Lung (tissue), 12 donors: ENCODE measurements around the gene SLC44A4. TPM values are rescaled to one million over a fixed set of nuclear protein-coding genes. Genes with fewer than 3 reads are reported as not detected.

Source experiments
- ATAC-seq: fragments of 200-7000 bp; cut with Tn5 transposase; one replicate; pipeline ENCODE4 v1.9.1; 2020; ENCODE audit warnings: moderate number of reproducible peaks; ENCODE audit not compliant: insufficient read depth, low FRiP score
- DNase-seq, 3 donors: peaks; one replicate each; pipeline ENCODE4 v3.0.0-alpha.2; 2013 to 2017
- H3K27ac ChIP-seq, 2 donors: one replicate each; pipeline ENCODE4 v1.5.1; 2013; ENCODE audit warnings: mild to moderate bottlenecking in 2 of 2, moderate library complexity in 2 of 2, control low read depth in 1 of 2, inconsistent platforms in 1 of 2, low read depth in 1 of 2, low read length in 1 of 2
- H3K27me3 ChIP-seq, 3 donors: one replicate each; pipeline ENCODE4 v1.5.1; 2013; ENCODE audit warnings: low read length in 2 of 3; ENCODE audit not compliant: control insufficient read depth in 3 of 3, insufficient read depth in 3 of 3
- H3K36me3 ChIP-seq, 4 donors: one replicate each; pipeline ENCODE4 v1.5.1; 2013; ENCODE audit warnings: low read length in 4 of 4, mild to moderate bottlenecking in 1 of 4, moderate library complexity in 1 of 4; ENCODE audit not compliant: control insufficient read depth in 4 of 4, insufficient read depth in 4 of 4
- H3K4me1 ChIP-seq, 5 donors: one replicate each; pipeline ENCODE4 v1.5.1; 2013; ENCODE audit warnings: low read length in 5 of 5, mild to moderate bottlenecking in 2 of 5, moderate library complexity in 1 of 5; ENCODE audit not compliant: control insufficient read depth in 5 of 5, insufficient read depth in 5 of 5
- H3K4me3 ChIP-seq: one replicate; pipeline ENCODE4 v1.5.1; 2013; ENCODE audit warnings: mild to moderate bottlenecking, control low read depth, moderate library complexity
- H3K9ac ChIP-seq, 2 donors: one replicate each; pipeline ENCODE4 v1.5.1; 2013; ENCODE audit warnings: low read length in 2 of 2, control low read depth in 1 of 2; ENCODE audit not compliant: insufficient read depth in 1 of 2
- H3K9me3 ChIP-seq, 4 donors: one replicate each; pipeline ENCODE4 v1.5.1; 2013; ENCODE audit warnings: low read length in 3 of 4, mild to moderate bottlenecking in 1 of 4, moderate library complexity in 1 of 4; ENCODE audit not compliant: control insufficient read depth in 4 of 4, insufficient read depth in 3 of 4
- WGBS, 2 donors: extraction: QIAGEN DNeasy Blood & Tissue Kit; methylation state at CpG; one replicate each; pipeline ENCODE4 v1.1.7; 2013; 5-methylcytosine and 5-hydroxymethylcytosine counted together
- polyA plus RNA-seq, 2 donors: library from polyadenylated mRNA; stranded (reverse); fragments of 200-250 nt; gene quantifications; one replicate each; pipeline ENCODE4 v1.2.1, GENCODE V29; 2013
- total RNA-seq, 2 donors: library from RNA; depleted of rRNA in 1 of 2; stranded (reverse); fragments of >200 nt in 1 of 2; gene quantifications; one replicate each; pipeline ENCODE4 v1.2.1, GENCODE V29; 2014 to 2021
- TF ChIP-seq, protein P1 (sequence below): IDR thresholded peaks from 2 replicates; pipeline ENCODE4 v1.5.1; 2012; ENCODE audit warnings: mild to moderate bottlenecking; ENCODE audit errors: control extremely low read depth, extremely low read depth
- donor health status: control.
- donor health status: control.
- donor health status: Bipolar disorder and iron deficiency.
- donor health status: healthy.
- donor health status: DM: yes; HTN: yes; CAD: no.

The SLC44A4 gene
- total and polyA plus RNA-seq, 4 donors, result 22.2 to 121 (median 49.7) TPM

- 90 to 93% methylated on average over 9 of the region's 9 CpGs for WGBS, 2 donors
These were observed 2.5 kb upstream of the SLC44A4 start for GRCh38 chr6:31881136-31881859.

GRCh38 chr6:31880616-31881015 lies 1.8 kb upstream of the SLC44A4 start:
- TF ChIP-seq, protein P1, sequence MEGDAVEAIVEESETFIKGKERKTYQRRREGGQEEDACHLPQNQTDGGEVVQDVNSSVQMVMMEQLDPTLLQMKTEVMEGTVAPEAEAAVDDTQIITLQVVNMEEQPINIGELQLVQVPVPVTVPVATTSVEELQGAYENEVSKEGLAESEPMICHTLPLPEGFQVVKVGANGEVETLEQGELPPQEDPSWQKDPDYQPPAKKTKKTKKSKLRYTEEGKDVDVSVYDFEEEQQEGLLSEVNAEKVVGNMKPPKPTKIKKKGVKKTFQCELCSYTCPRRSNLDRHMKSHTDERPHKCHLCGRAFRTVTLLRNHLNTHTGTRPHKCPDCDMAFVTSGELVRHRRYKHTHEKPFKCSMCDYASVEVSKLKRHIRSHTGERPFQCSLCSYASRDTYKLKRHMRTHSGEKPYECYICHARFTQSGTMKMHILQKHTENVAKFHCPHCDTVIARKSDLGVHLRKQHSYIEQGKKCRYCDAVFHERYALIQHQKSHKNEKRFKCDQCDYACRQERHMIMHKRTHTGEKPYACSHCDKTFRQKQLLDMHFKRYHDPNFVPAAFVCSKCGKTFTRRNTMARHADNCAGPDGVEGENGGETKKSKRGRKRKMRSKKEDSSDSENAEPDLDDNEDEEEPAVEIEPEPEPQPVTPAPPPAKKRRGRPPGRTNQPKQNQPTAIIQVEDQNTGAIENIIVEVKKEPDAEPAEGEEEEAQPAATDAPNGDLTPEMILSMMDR, result no peak
- H3K4me3 ChIP-seq, result no peak overlapping the region
- H3K27me3 ChIP-seq, result no peaks in the 10 kb centered on the region
- ATAC-seq, result no peak
- no peak overlapping the region for H3K9ac ChIP-seq
- no peaks in the 10 kb centered on the region for H3K9me3 ChIP-seq
- peaks cover 2 to 52% (median 25%) of the 10 kb centered on the region in 4 donors for H3K36me3 ChIP-seq
- H3K4me1 ChIP-seq, result peaks cover 0 to 6% (median 0%) of the 10 kb centered on the region in 5 donors
- no peak overlapping the region for H3K27ac ChIP-seq
- 89 to 92% methylated on average over 10 of the region's 10 CpGs for WGBS, 2 donors
- DNase-seq, result no peak

More at GRCh38 chr6:31881136-31881859, 2.5 kb upstream of the SLC44A4 start:
- Histone ChIP-seq H3K27me3 (no peaks in the 10 kb centered on the region), H3K4me3 (no peak overlapping the region), H3K4me1 (peaks cover 0 to 6% (median 0%) of the 10 kb centered on the region in 5 donors), H3K36me3 (peaks cover 3 to 52% (median 25%) of the 10 kb centered on the region in 4 donors), H3K27ac (no peak overlapping the region), H3K9ac (no peak overlapping the region), H3K9me3 (no peaks in the 10 kb centered on the region)
- ATAC-seq (no peak), DNase-seq (no peak)
- TF ChIP-seq, protein P1, result no peak

GRCh38 chr6:31879901-31880300 lies 1.1 kb upstream of the SLC44A4 start:
- H3K4me1 ChIP-seq, result peaks cover 0 to 6% (median 0%) of the 10 kb centered on the region in 5 donors
- H3K4me3 ChIP-seq, result no peak overlapping the region
- ATAC-seq, result no peak
- no peaks in the 10 kb centered on the region for H3K27me3 ChIP-seq
- DNase-seq, result no peak
- TF ChIP-seq, protein P1, result no peak
- H3K9me3 ChIP-seq, result no peaks in the 10 kb centered on the region
- H3K9ac ChIP-seq, result no peak overlapping the region
- H3K27ac ChIP-seq, result no peak overlapping the region
- peaks cover 2 to 48% (median 24%) of the 10 kb centered on the region in 4 donors for H3K36me3 ChIP-seq
- WGBS, 2 donors, result 73 to 86% methylated on average over 10 of the region's 10 CpGs
